Type B pancreatic cell (in vitro differentiated cells): ENCODE results near the gene MEGF11. TPM values are rescaled to one million over a fixed set of nuclear protein-coding genes. Genes with fewer than 3 reads are reported as not detected.

Source experiments
- DNase-seq: peaks from one replicate; pipeline ENCODE4 v3.0.0; 2021; ENCODE audit warnings: mixed read lengths; ENCODE audit not compliant: unreplicated experiment; ENCODE audit errors: extremely low spot score
- H3K27ac Mint-ChIP-seq: 2 replicates; pipeline ENCODE4 v1.8.0; 2021; ENCODE audit warnings: mild to moderate bottlenecking, mixed read lengths
- H3K27me3 Mint-ChIP-seq: 2 replicates; pipeline ENCODE4 v1.8.0; 2021; ENCODE audit warnings: mixed read lengths
- H3K36me3 Mint-ChIP-seq: 2 replicates; pipeline ENCODE4 v1.8.0; 2021; ENCODE audit warnings: mixed read lengths
- H3K4me1 Mint-ChIP-seq: one replicate; pipeline ENCODE4 v1.8.0; 2021; ENCODE audit warnings: mixed read lengths; ENCODE audit not compliant: unreplicated experiment
- H3K4me3 Mint-ChIP-seq: 2 replicates; pipeline ENCODE4 v1.8.0; 2021; ENCODE audit warnings: mild to moderate bottlenecking, mixed read lengths
- H3K9me3 Mint-ChIP-seq: 2 replicates; pipeline ENCODE4 v1.8.0; 2021; ENCODE audit warnings: mixed read lengths
- total RNA-seq: library from RNA; stranded (reverse); gene quantifications from 2 replicates; pipeline ENCODE4 v1.2.1, GENCODE V29; 2021; ENCODE audit warnings: low replicate concordance
- TF ChIP-seq, protein P1 (sequence below): fragments of 200-600 bp; sonication (generic); conservative IDR thresholded peaks from 2 replicates; pipeline ENCODE4 v1.5.0; 2021; ENCODE audit warnings: antibody characterized with exemption, mild to moderate bottlenecking

Gene MEGF11
- total RNA-seq, 1 donor from 2014 or later, result 3.3 TPM

DNA sequence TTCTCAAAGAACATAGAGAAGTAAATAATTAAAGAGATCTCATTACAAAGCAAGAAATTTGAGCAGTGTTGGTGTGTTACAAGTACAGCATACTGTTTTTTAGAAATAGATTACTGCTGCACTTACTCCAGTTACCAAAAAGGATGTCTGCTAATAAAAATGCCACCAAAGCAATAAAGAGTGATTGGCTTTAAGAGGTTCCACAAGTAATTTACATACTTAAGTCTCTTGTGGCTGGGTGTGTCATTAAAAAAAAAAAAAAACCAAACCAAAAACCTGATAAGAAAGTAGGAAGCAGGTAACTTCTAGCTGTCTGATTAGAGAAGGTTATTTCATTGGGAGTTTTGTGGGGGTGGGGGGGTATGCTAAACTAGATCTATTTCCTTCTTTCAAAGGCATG is 369.0 kb downstream of the MEGF11 start:
- Mint-ChIP-seq H3K9me3 (no peaks in the 10 kb centered on the region), H3K27me3 (no peaks in the 10 kb centered on the region), H3K4me3 (peak overlapping the region; percentile 20), H3K36me3 (peaks cover 46% of the 10 kb centered on the region), H3K27ac (peak overlapping the region; percentile 76), H3K4me1 (peaks cover 16% of the 10 kb centered on the region)
- TF ChIP-seq, protein P1, sequence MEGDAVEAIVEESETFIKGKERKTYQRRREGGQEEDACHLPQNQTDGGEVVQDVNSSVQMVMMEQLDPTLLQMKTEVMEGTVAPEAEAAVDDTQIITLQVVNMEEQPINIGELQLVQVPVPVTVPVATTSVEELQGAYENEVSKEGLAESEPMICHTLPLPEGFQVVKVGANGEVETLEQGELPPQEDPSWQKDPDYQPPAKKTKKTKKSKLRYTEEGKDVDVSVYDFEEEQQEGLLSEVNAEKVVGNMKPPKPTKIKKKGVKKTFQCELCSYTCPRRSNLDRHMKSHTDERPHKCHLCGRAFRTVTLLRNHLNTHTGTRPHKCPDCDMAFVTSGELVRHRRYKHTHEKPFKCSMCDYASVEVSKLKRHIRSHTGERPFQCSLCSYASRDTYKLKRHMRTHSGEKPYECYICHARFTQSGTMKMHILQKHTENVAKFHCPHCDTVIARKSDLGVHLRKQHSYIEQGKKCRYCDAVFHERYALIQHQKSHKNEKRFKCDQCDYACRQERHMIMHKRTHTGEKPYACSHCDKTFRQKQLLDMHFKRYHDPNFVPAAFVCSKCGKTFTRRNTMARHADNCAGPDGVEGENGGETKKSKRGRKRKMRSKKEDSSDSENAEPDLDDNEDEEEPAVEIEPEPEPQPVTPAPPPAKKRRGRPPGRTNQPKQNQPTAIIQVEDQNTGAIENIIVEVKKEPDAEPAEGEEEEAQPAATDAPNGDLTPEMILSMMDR, result no peak
- DNase-seq, result no peak

DNA sequence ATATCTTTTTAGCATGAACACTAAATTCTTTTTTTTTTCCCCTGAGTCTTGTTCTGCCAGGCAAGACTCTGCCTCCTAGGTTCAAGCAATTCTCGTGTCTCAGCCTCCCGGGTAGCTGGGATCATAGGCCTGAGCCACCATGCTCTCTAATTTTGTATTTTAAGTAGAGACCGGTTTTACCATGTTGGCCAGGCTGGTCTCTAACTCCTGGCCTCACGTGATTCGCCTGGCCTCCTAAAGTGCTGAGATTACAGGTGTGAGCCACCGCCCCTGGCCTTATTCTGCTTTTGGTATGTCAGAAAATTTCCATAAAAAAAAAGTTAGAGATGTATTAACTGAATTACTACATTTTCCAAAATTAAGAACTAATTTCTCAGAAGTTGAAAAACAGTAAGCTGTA is 370.0 kb downstream of the MEGF11 start:
- peaks cover 16% of the 10 kb centered on the region for H3K4me1 Mint-ChIP-seq
- H3K27ac Mint-ChIP-seq, result peak overlapping the region; percentile 75
- H3K36me3 Mint-ChIP-seq, result peaks cover 47% of the 10 kb centered on the region
- H3K4me3 Mint-ChIP-seq, result no peak overlapping the region
- TF ChIP-seq, protein P1, result no peak
- DNase-seq, result no peak
- H3K9me3 Mint-ChIP-seq, result no peaks in the 10 kb centered on the region
- no peaks in the 10 kb centered on the region for H3K27me3 Mint-ChIP-seq

DNA sequence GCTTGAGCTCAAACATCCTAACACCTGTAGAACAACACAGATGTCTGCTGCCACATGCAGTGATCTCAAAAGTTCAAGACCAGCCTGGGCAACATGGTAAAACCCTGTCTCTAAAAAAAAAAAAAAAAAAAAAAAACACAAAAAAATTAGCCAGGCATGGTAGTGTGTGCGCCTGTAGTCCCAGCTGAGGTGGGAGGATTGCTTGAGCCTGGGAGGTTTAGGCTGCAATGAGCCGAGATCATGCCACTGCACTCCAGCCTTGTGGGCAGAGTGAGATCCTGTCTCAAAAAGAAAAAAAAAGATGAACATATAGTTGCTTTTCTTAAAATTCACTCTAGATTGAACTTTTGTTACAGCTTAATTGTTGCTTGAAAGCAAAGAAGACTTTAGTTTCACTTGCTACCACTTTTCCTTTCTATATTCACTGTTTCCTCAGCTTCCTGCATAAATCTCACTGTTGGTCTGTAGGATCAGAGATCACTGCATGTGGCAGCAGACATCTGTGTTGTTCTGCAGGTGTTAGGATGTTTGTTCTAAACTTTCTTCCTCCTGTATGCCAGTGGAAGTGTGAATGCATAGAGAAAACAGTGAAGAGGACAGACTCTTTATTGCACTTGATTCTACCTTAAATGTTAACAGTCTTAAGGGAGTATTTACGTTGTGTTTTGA is 371.6 kb downstream of the MEGF11 start:
- Mint-ChIP-seq H3K4me3 (no peak overlapping the region), H3K27ac (no peak overlapping the region), H3K4me1 (peaks cover 16% of the 10 kb centered on the region), H3K9me3 (no peaks in the 10 kb centered on the region), H3K27me3 (no peaks in the 10 kb centered on the region), H3K36me3 (peaks cover 38% of the 10 kb centered on the region)
- TF ChIP-seq, protein P1, result no peak
- no peak for DNase-seq

DNA sequence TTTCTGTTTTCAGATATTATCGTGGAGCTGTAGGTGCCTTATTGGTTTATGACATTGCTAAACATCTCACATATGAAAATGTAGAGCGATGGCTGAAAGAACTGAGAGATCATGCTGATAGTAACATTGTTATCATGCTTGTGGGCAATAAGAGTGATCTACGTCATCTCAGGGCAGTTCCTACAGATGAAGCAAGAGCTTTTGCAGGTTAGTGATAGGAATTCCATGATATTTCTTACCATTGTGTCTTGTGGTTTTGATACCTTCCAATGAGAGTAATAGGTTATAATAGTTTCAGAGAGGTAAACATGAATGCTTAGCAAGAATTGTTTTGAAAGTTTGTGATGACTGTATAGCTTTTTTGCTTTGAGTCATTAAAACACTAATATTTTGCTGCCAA is 375.8 kb downstream of the MEGF11 start:
- H3K4me1 Mint-ChIP-seq, result peaks cover 9% of the 10 kb centered on the region
- H3K27me3 Mint-ChIP-seq, result no peaks in the 10 kb centered on the region
- no peak overlapping the region for H3K27ac Mint-ChIP-seq
- TF ChIP-seq, protein P1, result no peak
- no peaks in the 10 kb centered on the region for H3K9me3 Mint-ChIP-seq
- peaks cover 22% of the 10 kb centered on the region for H3K36me3 Mint-ChIP-seq
- no peak for DNase-seq
- no peak overlapping the region for H3K4me3 Mint-ChIP-seq

DNA sequence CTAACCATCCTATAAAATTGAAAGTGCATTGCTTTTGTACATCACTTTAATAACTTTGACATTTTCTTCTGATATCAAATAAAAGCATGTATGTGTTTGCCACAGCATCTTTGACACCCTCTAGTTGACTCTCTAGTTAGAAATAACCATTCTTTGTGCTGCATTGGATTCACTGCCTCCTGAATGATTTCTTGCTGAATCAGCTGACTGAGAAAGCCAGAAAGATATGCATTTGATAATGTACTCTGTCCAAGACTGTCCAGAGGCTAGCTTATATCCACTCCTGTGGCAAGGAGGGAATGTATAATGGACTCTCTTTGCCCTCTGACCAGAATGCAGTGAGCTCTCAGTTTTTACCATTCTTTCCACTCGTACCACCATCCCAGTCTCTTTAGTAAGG is 378.1 kb downstream of the MEGF11 start:
- Mint-ChIP-seq H3K27ac (peak overlapping the region; percentile 12), H3K4me1 (peaks cover 12% of the 10 kb centered on the region), H3K27me3 (no peaks in the 10 kb centered on the region), H3K36me3 (peaks cover 16% of the 10 kb centered on the region), H3K4me3 (no peak overlapping the region), H3K9me3 (no peaks in the 10 kb centered on the region)
- TF ChIP-seq, protein P1, result no peak
- no peak for DNase-seq
